Heart right ventricle (tissue), 16 donors: ENCODE measurements around the gene EYS. TPM values are rescaled to one million over a fixed set of nuclear protein-coding genes. Genes with fewer than 3 reads are reported as not detected.

Experiments used
- ATAC-seq, 8 donors: fragments of 200-7000 bp; cut with Tn5 transposase; one replicate each; pipeline ENCODE4 v1.9.1; 2020; ENCODE audit warnings: mild to moderate bottlenecking in 8 of 8, moderate library complexity in 8 of 8, moderate number of reproducible peaks in 1 of 8
- DNase-seq, 2 donors: peaks; one replicate each; pipeline ENCODE4 v3.0.0-alpha.2; 2020
- H3K27ac ChIP-seq, 10 donors: fragments of 200-600 bp; sonication (generic) in 2 of 10; one replicate each; pipeline versions ENCODE4 v1.5.0 to v1.8.0; 2020 to 2022; ENCODE audit warnings: mild to moderate bottlenecking in 3 of 10
- H3K27me3 ChIP-seq, 7 donors: fragments of 200-600 bp; one replicate each; pipeline ENCODE4 v1.8.0; 2021 to 2022; ENCODE audit warnings: mild to moderate bottlenecking in 2 of 7
- H3K36me3 ChIP-seq, 9 donors: fragments of 200-600 bp; sonication (generic) in 1 of 9; one replicate each; pipeline versions ENCODE4 v1.5.0 to v1.8.0; 2020 to 2022; ENCODE audit warnings: mild to moderate bottlenecking in 2 of 9
- H3K4me1 ChIP-seq, 9 donors: fragments of 200-600 bp; sonication (generic) in 1 of 9; one replicate each; pipeline versions ENCODE4 v1.5.0 to v1.8.0; 2020 to 2022; ENCODE audit warnings: mild to moderate bottlenecking in 4 of 9
- H3K4me3 ChIP-seq, 10 donors: fragments of 200-600 bp; sonication (generic) in 2 of 10; one replicate each; pipeline versions ENCODE4 v1.5.0 to v1.8.0; 2020 to 2022; ENCODE audit warnings: mild to moderate bottlenecking in 7 of 10, moderate library complexity in 2 of 10
- H3K9me3 ChIP-seq, 11 donors: fragments of 200-600 bp in 10 of 11; sonication (generic) in 2 of 11; one replicate each; pipeline versions ENCODE4 v1.5.0 to v1.8.0; 2013 to 2022; ENCODE audit warnings: mild to moderate bottlenecking in 2 of 11, control low read depth in 1 of 11, moderate library complexity in 1 of 11
- CTCF ChIP-seq, 9 donors: fragments of 200-600 bp; sonication (generic) in 2 of 9; IDR thresholded peaks; one replicate each; pipeline versions ENCODE4 v1.5.0 to v1.8.0; 2021 to 2022; ENCODE audit warnings: antibody characterized with exemption in 9 of 9, mild to moderate bottlenecking in 5 of 9, moderate library complexity in 1 of 9
- WGBS, 2 donors: extraction: QIAGEN DNeasy Blood & Tissue Kit; methylation state at CpG; one replicate each; pipeline ENCODE4 v1.1.7; 2013; ENCODE audit warnings: inconsistent platforms in 1 of 2; 5-methylcytosine and 5-hydroxymethylcytosine counted together
- intact Hi-C, 10 donors: fragments of 100-400 bp; cut with DNase I; formaldehyde crosslinking; loops; one replicate each; pipeline versions ENCODE4 v1.11.1 to v1.14.2; 2022
- polyA plus RNA-seq, 2 donors: library from polyadenylated mRNA; stranded (reverse); fragments of 200-250 nt; gene quantifications; one replicate each; pipeline ENCODE4 v1.2.3, GENCODE V29; 2013
- total RNA-seq, 10 donors: library from RNA; stranded (reverse); fragmentation: NEBNext Ultra II Directional in 3 of 10; extraction: Animal tissue kit (Norgen Biotek cat#: 25700) in 3 of 10; gene quantifications; one replicate each; pipeline versions ENCODE4 v1.2.1 to v1.2.4, GENCODE V29; 2021 to 2023
- donor health status: Arrhythmogenic right ventricular cardiomyopathy.
- donor health status: ischemic (EF 13 %, LVEDD 7.1; RV severe dilation, severe dysfunction).
- donor health status: healthy with polysubstance abuse.
- donor health status: DM: no; HTN: yes; CAD: no.
- donor health status: DM: no; HTN: no; CAD: no.
- donor health status: ischemic (EF 25% LVEDD 6.9; RV normal size, moderate dysfunction).
- donor health status: ischemic (EF 25% LVEDD 5.7; RV mildly dilated, moderate dysfunction).
- donor health status: healthy.
- donor health status: DM: yes; HTN: yes; CAD: no.
- donor health status: Ischemic cardiomyopathy.
- donor health status: ischemic (EF 35%, LVEDD 5.7; RV mildly dilated, moderate dysfunction).
- donor health status: nonischemic (EF 11% LVEDD 7.7; RV severe dilation, severe dysfunction).
- donor health status: DM: yes; HTN: yes; CAD: no.
- donor health status: PGD.
- donor health status: ischemic (EF 29% LVEDD 5.4; RV normal size, mild dysfunction).
- donor health status: nonischemic (EF 23%, LVEDD 6.1; RV moderate dilation, normal function).

Gene EYS
- total and polyA plus RNA-seq, 12 donors: 0.02 to 0.40 (median 0.18) TPM; not detected in 8

DNA sequence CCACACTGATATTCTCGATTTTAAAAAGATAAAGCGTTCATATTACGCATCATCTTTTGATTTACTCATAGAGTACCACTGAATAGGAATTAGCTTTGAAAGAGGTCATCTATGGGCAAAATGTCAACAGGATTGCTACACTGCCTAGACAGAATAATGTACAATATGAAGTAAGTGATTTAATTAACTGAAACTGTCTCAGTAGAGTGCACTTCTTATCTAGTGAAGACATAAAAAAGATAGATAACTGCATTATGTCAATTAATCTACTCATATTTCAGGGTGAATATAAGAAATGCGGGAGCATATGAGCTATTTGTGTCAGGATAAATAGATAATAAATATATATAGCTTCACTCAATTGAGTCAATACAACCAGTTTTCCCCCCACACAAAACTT lies 723.9 kb downstream of the EYS start:
- Histone ChIP-seq H3K27me3 (peaks cover 0 to 2% (median 0%) of the 10 kb centered on the region in 7 donors), H3K27ac (no peak overlapping the region), H3K4me3 (no peak overlapping the region), H3K4me1 (no peaks in the 10 kb centered on the region), H3K36me3 (no peaks in the 10 kb centered on the region), H3K9me3 (no peaks in the 10 kb centered on the region)
- 90 to 91% methylated on average over 4 of the region's 4 CpGs for WGBS, 2 donors
- ATAC-seq (no peak), DNase-seq (no peak)
- TF ChIP-seq CTCF (IDR thresholded peaks at IDR 0.05): no peak
- intact Hi-C loops: no loop called here

- DNase-seq: no peak
Observed at GRCh38 chr6:64973142-64973541, 733.9 kb downstream of the EYS start.

GRCh38 chr6:64969139-64969538 lies 737.9 kb downstream of the EYS start:
- ATAC-seq (no peak), DNase-seq (no peak)
- Histone ChIP-seq H3K9me3 (no peaks in the 10 kb centered on the region), H3K4me3 (no peak overlapping the region), H3K27ac (no peak overlapping the region), H3K4me1 (no peaks in the 10 kb centered on the region), H3K36me3 (no peaks in the 10 kb centered on the region), H3K27me3 (no peaks in the 10 kb centered on the region)
- WGBS, 2 donors: 55 to 81% methylated on average over 1 of the region's 1 CpG
- TF ChIP-seq CTCF (IDR thresholded peaks at IDR 0.05): no peak
- intact Hi-C loops: no loop called here

More at GRCh38 chr6:64973142-64973541, 733.9 kb downstream of the EYS start:
- intact Hi-C loops: no loop called here
- H3K4me3 ChIP-seq: no peak overlapping the region
- 82 to 90% methylated on average over 2 of the region's 2 CpGs for WGBS, 2 donors
- no peaks in the 10 kb centered on the region for H3K36me3 ChIP-seq
- no peak for TF ChIP-seq CTCF (IDR thresholded peaks at IDR 0.05)
- H3K9me3 ChIP-seq: no peaks in the 10 kb centered on the region
- no peaks in the 10 kb centered on the region for H3K27me3 ChIP-seq
- H3K4me1 ChIP-seq: no peaks in the 10 kb centered on the region
- ATAC-seq: no peak
- H3K27ac ChIP-seq: no peak overlapping the region

- Histone ChIP-seq H3K27me3 (no peaks in the 10 kb centered on the region), H3K36me3 (no peaks in the 10 kb centered on the region), H3K4me1 (no peaks in the 10 kb centered on the region), H3K4me3 (no peak overlapping the region), H3K27ac (no peak overlapping the region), H3K9me3 (peaks cover 0 to 18% (median 0%) of the 10 kb centered on the region in 11 donors)
- no peak for DNase-seq
- no peak for TF ChIP-seq CTCF (IDR thresholded peaks at IDR 0.05)
- 73 to 79% methylated on average over 7 of the region's 7 CpGs for WGBS, 2 donors
- peak in 1 of 8 donors; percentile 15 for ATAC-seq
- intact Hi-C loops: no loop called here
Observed at GRCh38 chr6:64955435-64955848, 751.6 kb downstream of the EYS start.
